ENCODE measurements around the gene CDK1.
"Not testable (repeated sequence)": the region's sequence is repeated elsewhere in the genome, so short reads cannot be mapped to it uniquely, and the experiment has no call there.

The CDK1 gene

GRCh38 chr10:60817398-60817805, 39.1 kb downstream of the CDK1 start:
- DNase-seq, result no peak

GRCh38 chr10:60818134-60818770, 40.0 kb downstream of the CDK1 start:
- no peak for DNase-seq

GRCh38 chr10:60819271-60819670, 41.0 kb downstream of the CDK1 start:
- no peak for DNase-seq

- DNase-seq, result no peak
These were observed 41.9 kb downstream of the CDK1 start for GRCh38 chr10:60820093-60820754.

GRCh38 chr10:60821656-60822055, 43.4 kb downstream of the CDK1 start:
- DNase-seq, result no peak

GRCh38 chr10:60822809-60823208, 44.5 kb downstream of the CDK1 start:
- no peak for DNase-seq

- DNase-seq, result no peak
These were observed 45.0 kb downstream of the CDK1 start for GRCh38 chr10:60823324-60823723.

- no peak for DNase-seq
These were observed 47.2 kb downstream of the CDK1 start for GRCh38 chr10:60825520-60825919.

- no peak for DNase-seq
These were observed 49.7 kb downstream of the CDK1 start for GRCh38 chr10:60827791-60828488.

- DNase-seq, result no peak
These were observed 50.2 kb downstream of the CDK1 start for GRCh38 chr10:60828489-60828852.

GRCh38 chr10:60832136-60832535, 53.9 kb downstream of the CDK1 start:
- not testable (repeated sequence) for DNase-seq

- DNase-seq, result no peak
These were observed 56.1 kb downstream of the CDK1 start for GRCh38 chr10:60834401-60834800.

- no peak for DNase-seq
These were observed 56.8 kb downstream of the CDK1 start for GRCh38 chr10:60835049-60835448.

- DNase-seq, result not testable (repeated sequence)
These were observed 62.9 kb downstream of the CDK1 start for GRCh38 chr10:60841227-60841626.

GRCh38 chr10:60842694-60843093, 64.4 kb downstream of the CDK1 start:
- no peak for DNase-seq
